Uterus (tissue), 4 donors: ENCODE data around the gene ZNF12. TPM values are rescaled to one million over a fixed set of nuclear protein-coding genes. Genes with fewer than 3 reads are reported as not detected.
"Not testable (repeated sequence)": the region's sequence is repeated elsewhere in the genome, so short reads cannot be mapped to it uniquely, and the experiment has no call there.

Source experiments
- DNase-seq, 2 donors: peaks; one replicate each; pipeline ENCODE4 v3.0.0-alpha.2; 2019 to 2020
- H3K27ac ChIP-seq, 2 donors: fragments of 200-600 bp; sonication (generic); 1 replicate in 1 of 2; 2 replicates in 1 of 2; pipeline ENCODE4 v1.5.1; 2016 to 2018
- H3K27me3 ChIP-seq, 2 donors: fragments of 200-600 bp; sonication (generic); one replicate each; pipeline ENCODE4 v1.5.1; 2018 to 2019; ENCODE audit warnings: control low read depth in 1 of 2
- H3K36me3 ChIP-seq, 2 donors: fragments of 200-600 bp; sonication (generic); one replicate each; pipeline ENCODE4 v1.5.1; 2019; ENCODE audit warnings: control low read depth in 1 of 2
- H3K4me1 ChIP-seq, 2 donors: fragments of 200-600 bp; sonication (generic); one replicate each; pipeline ENCODE4 v1.5.1; 2018 to 2019; ENCODE audit warnings: control low read depth in 1 of 2
- H3K4me3 ChIP-seq, 2 donors: fragments of 200-600 bp; sonication (generic); 1 replicate in 1 of 2; 2 replicates in 1 of 2; pipeline ENCODE4 v1.5.1; 2018 to 2019; ENCODE audit warnings: mild to moderate bottlenecking in 1 of 2
- H3K9me3 ChIP-seq, 2 donors: fragments of 200-600 bp; sonication (generic); one replicate each; pipeline ENCODE4 v1.5.1; 2019; ENCODE audit warnings: control low read depth in 1 of 2
- POLR2A ChIP-seq, 2 donors: fragments of 450-650 bp; IDR thresholded peaks; one replicate each; pipeline ENCODE4 v1.6.1; 2016; ENCODE audit warnings: antibody characterized with exemption in 2 of 2, mild to moderate bottlenecking in 1 of 2, moderate library complexity in 1 of 2
- intact Hi-C: fragments of 100-400 bp; cut with DNase I; formaldehyde crosslinking; loops from one replicate; pipeline ENCODE4 v1.15.1; 2023; ENCODE audit warnings: low total_unique reads
- total RNA-seq, 4 donors: library from RNA; depleted of rRNA in 3 of 4; stranded (reverse); fragments of >200 nt in 3 of 4; gene quantifications; one replicate each; pipeline versions ENCODE4 v1.1.0 to v1.2.4, GENCODE V29; 2014 to 2023
- TF ChIP-seq, protein P1 (sequence below), 4 experiments: fragments of 200-600 bp in 2 of 4; fragments of 450-650 bp in 2 of 4; sonication (generic) in 2 of 4; IDR thresholded peaks; one replicate each; pipeline ENCODE4 v1.5.1; 2016 to 2019; ENCODE audit warnings: antibody characterized with exemption in 4 of 4, mild to moderate bottlenecking in 2 of 4, moderate library complexity in 1 of 4
- donor health status: DM: yes; HTN: yes; CAD: no.

ZNF12 gene
- total RNA-seq, 4 donors from 2014 or later, result 23.5 to 54.7 (median 33.9) TPM

DNA sequence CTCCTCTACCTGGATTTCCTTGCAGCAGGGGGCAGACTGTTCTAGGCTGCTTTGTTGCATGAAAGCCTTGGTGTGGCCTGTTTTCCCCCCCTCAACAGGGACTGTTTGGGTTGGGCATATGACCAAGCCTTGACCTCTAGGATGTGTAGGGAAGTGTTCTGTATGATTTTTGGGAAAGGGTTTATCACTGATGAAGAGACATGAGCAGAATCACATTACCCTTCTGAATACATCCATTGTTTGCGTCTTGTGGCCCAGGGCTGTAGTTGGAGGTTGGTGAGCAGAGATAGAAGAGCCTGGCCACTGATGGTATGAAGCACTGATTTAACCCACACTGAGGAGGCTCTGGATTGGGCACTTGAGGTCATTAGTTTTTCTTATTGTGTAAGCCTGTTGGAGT lies 26.6 kb downstream of the ZNF12 start:
- H3K9me3 ChIP-seq, result peaks cover 0 to 87% of the 10 kb centered on the region in 2 donors
- H3K27me3 ChIP-seq, result no peaks in the 10 kb centered on the region
- H3K4me3 ChIP-seq, result no peak overlapping the region

GRCh38 chr7:6675807-6676405 lies 30.8 kb downstream of the ZNF12 start:
- Histone ChIP-seq H3K4me3 (no peak overlapping the region), H3K27ac (no peak overlapping the region), H3K9me3 (peaks cover 0 to 77% of the 10 kb centered on the region in 2 donors), H3K27me3 (no peaks in the 10 kb centered on the region), H3K36me3 (no peaks in the 10 kb centered on the region), H3K4me1 (no peaks in the 10 kb centered on the region)
- intact Hi-C loops, result no loop called here
- no peak for DNase-seq
- TF ChIP-seq POLR2A (IDR thresholded peaks at IDR 0.05), result no peak
- TF ChIP-seq, protein P1, sequence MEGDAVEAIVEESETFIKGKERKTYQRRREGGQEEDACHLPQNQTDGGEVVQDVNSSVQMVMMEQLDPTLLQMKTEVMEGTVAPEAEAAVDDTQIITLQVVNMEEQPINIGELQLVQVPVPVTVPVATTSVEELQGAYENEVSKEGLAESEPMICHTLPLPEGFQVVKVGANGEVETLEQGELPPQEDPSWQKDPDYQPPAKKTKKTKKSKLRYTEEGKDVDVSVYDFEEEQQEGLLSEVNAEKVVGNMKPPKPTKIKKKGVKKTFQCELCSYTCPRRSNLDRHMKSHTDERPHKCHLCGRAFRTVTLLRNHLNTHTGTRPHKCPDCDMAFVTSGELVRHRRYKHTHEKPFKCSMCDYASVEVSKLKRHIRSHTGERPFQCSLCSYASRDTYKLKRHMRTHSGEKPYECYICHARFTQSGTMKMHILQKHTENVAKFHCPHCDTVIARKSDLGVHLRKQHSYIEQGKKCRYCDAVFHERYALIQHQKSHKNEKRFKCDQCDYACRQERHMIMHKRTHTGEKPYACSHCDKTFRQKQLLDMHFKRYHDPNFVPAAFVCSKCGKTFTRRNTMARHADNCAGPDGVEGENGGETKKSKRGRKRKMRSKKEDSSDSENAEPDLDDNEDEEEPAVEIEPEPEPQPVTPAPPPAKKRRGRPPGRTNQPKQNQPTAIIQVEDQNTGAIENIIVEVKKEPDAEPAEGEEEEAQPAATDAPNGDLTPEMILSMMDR (IDR thresholded peaks at IDR 0.05), result no peak

More for the DNA sequence above, 26.6 kb downstream of the ZNF12 start:
- Histone ChIP-seq H3K27ac (no peak overlapping the region), H3K4me1 (no peaks in the 10 kb centered on the region), H3K36me3 (no peaks in the 10 kb centered on the region)
- no peak for TF ChIP-seq POLR2A (IDR thresholded peaks at IDR 0.05)
- TF ChIP-seq, protein P1 (IDR thresholded peaks at IDR 0.05), result no peak
- no peak for DNase-seq
- intact Hi-C loops, result no loop called here

GRCh38 chr7:6670851-6671250 lies 35.9 kb downstream of the ZNF12 start:
- H3K4me1 ChIP-seq, H3K4me3 ChIP-seq, H3K27me3 ChIP-seq, H3K27ac ChIP-seq, intact Hi-C loops, DNase-seq, H3K36me3 ChIP-seq: not testable (repeated sequence)
- peaks cover 0 to 42% of the 10 kb centered on the region in 2 donors for H3K9me3 ChIP-seq

DNA sequence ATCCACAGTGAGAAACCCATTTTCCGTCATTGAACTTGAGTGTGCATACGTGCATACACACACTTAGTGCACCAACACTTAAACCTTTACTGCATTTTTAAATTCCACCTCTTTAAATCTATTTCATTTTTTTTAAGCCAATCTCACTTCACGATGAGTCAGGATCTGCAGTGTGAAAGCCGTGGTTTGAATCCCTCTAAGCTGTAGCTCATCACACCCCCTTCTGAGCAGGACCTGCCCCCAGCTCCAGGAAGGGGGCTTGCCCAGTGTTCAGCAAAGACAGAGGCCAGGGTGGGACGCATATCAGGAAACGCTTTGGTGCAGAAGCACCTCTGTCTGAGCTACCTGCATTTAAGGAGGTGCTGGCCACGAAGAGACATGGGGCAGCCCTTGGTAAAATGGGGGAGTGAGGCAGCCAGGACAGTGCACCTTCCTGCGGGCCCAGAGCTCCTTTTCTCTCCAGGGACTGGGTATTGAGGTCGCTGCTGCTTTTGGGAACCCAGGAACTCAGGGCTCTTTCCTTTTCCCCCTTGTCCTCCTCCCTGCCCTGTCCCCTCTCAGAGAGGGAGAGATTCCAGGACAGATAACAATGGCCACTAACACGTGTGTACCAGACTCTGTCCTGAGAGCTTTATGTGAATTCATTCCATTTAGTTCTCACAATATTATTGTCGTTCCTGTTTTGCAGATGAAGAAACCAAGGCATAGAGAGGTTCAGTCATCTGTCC lies 48.0 kb downstream of the ZNF12 start:
- Histone ChIP-seq H3K27me3 (no peaks in the 10 kb centered on the region), H3K4me1 (no peaks in the 10 kb centered on the region), H3K27ac (no peak overlapping the region), H3K4me3 (no peak overlapping the region), H3K9me3 (no peaks in the 10 kb centered on the region), H3K36me3 (no peaks in the 10 kb centered on the region)
- intact Hi-C loops, result no loop called here
- no peak for DNase-seq
- no peak for TF ChIP-seq POLR2A (IDR thresholded peaks at IDR 0.05)
- TF ChIP-seq, protein P1 (IDR thresholded peaks at IDR 0.05), result no peak

GRCh38 chr7:6656413-6656812 lies 50.3 kb downstream of the ZNF12 start:
- H3K4me1 ChIP-seq, result no peaks in the 10 kb centered on the region
- intact Hi-C loops, result no loop called here
- no peaks in the 10 kb centered on the region for H3K36me3 ChIP-seq
- no peak for DNase-seq
- no peaks in the 10 kb centered on the region for H3K27me3 ChIP-seq
- no peaks in the 10 kb centered on the region for H3K9me3 ChIP-seq
- H3K4me3 ChIP-seq, result no peak overlapping the region
- no peak overlapping the region for H3K27ac ChIP-seq
- TF ChIP-seq POLR2A (IDR thresholded peaks at IDR 0.05), result no peak
- TF ChIP-seq, protein P1 (IDR thresholded peaks at IDR 0.05), result no peak
